NCI-H1105 (cell line): ENCODE results near the gene RBFOX2.
"Not testable (repeated sequence)": the region's sequence is repeated elsewhere in the genome, so short reads cannot be mapped to it uniquely, and the experiment has no call there.

Experiments used
- DNase-seq: peaks from one replicate; lab custom pipeline; 2025; lab: John Stamatoyannopoulos, UW

RBFOX2 gene

DNA sequence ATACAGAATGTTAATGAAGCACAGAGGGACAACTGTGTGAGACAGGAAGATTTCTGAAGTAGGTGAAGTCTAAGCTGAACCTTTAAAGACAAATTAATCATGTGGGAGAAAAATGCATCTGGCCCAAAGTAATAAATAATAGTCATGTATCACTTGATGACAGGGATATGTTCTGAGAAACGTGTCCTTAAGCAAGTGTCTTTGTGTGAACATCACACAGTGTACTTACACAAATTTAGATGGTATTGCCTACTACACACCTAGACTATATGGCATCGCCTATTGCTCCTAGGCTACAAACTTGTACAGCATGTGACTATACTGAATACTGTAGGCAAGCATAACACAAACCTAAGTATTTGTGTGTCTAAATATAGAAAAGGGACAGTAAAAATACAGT, 198.3 kb downstream of the RBFOX2 start:
- no peak for DNase-seq

DNA sequence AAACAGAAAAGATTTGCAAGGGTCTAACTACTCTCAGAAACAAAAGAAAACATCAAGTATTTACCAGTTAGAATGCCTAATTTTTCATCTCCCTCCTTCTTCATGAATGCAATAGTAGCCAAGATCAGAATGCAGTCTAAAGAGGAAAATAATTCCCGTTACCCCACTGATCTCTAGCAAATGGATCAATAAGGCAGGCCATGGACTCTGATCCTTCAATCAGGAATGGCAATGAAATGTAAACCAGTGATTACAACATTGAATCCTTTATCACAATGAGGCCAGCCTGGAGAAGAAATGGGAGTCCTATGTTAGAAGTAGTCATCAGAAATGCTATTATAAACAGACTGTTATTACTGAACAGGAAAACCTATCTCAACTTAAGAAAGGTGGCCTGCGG, 204.4 kb downstream of the RBFOX2 start:
- no peak for DNase-seq

DNA sequence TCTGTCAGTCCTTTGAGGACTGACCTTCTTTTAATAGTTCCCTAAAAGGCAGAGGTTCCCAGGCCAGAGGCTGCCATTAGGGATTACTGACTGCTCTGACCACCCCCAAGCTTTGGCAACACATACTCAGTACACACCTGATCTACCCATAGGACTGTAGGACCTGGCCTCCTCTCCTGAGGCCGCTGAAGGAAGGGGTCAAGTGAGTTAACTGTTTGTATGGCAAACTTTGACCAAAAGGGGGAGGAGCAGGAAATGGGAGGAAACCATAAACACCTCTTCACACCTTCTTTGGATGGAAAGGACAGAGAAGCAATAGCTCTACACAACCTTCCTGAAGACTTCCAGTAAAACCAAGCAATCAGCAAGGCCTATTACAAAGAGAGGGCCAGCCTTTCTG, 207.0 kb downstream of the RBFOX2 start:
- no peak for DNase-seq

DNA sequence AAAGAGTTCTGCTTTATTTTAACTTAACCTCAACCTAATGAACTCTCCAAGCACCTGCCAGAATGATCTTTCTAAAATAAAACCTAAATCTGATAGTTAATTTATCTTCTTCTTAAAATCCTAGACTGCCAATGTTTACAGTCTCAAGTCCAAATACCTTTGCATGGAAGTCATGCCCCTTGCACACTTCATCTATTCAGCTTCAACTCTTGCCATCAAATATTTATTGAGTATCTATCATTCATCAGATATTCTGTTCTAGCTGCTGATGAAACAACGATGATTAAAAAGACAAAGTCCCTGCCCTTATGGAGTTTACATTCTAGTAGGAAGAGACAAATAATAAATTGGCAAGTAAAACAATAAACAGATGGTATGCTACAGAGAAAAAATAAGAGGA, 209.2 kb downstream of the RBFOX2 start:
- DNase-seq = no peak

DNA sequence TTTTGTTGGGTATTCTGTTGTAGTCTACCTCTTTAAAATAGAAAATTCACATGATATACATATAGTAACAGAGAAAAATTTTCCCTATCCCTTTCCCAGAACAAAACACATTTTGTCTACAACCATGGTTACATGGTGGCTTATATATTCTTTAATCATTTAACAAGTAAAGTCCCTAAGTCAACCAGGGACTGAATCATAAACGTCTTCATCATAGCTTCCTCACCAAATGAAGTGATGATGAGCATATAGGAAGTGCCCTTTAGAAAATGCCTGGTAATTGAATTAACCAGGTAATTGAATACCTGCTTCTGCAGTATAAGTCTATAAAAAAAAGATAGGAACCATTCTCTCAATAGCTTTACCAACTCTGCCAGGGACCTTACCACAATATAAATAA, 209.7 kb downstream of the RBFOX2 start:
- DNase-seq = no peak

DNA sequence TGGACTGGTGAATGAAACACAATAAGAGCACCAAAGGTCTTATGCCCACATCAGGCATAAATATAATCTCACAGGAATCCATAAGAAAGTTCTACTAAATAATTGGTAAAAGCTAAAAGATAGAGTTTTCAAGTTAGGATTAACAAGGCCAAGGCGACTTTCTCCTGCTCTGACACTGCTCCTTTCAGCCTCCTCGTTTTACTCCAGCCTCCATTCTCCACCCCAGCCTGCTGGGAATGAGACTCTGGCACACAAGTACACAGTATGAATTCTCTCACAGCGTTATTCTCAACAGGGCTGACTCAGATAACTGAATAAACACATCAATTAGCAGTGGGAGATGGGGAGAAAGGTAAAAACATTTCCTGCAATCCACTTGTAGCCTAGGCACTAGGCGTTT, 216.0 kb downstream of the RBFOX2 start:
- DNase-seq = no peak

DNA sequence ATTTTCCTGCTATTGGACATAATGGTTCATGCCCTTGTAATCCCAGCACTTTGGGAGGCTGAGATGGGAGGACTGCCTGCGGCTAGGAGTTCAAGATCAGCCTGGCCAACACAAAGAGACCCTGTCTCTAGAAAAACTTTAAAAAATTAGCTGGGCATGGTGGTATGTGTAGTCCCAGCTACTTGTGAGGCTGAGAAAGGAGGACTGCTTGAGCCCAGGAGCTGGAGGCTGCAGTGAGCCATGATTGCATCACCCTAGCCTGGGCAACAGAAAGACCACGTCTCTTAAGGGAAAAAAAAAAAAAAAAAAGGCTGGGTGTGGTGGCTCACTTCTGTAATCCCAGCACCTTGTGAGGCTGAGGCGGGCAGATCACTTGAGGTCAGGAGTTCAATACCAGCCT, 217.0 kb downstream of the RBFOX2 start:
- DNase-seq = no peak

DNA sequence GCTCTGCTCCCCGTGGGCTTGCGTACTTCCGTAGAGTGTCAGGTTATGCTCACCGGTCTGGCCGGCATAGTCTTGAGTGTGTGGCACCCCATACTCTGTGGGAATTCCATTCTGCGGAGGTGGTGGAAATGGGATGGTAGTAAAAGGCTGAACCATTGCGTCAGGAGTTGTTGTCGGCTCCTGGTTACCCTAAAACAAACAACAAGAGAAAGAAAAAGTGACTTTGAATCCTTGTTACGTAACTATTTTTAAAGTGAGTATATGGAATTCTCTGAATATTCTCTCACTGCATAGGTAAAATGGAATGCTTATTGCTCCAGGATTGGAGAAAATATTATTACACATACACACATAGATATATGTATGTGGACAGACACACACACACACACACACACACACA, 218.8 kb downstream of the RBFOX2 start:
- no peak for DNase-seq

DNA sequence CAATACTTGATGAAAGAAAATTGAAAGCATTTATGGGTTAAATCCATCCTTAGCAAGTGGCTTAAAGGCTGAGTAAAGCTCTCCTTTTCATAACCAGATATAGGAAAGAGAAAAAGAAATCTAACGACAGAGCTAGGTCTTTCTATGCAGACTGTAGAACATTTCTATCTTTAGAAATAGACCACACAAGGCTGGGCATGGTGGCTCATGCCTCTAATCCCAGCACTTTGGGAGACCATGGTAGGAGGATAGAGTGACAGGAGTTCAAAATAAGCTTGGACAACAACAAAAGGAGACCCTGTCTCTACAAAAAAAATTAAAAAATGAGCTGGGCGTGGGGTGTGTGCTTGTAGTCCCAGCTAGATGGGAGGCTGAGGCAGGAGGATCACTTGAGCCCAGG, 220.2 kb downstream of the RBFOX2 start:
- no peak for DNase-seq

DNA sequence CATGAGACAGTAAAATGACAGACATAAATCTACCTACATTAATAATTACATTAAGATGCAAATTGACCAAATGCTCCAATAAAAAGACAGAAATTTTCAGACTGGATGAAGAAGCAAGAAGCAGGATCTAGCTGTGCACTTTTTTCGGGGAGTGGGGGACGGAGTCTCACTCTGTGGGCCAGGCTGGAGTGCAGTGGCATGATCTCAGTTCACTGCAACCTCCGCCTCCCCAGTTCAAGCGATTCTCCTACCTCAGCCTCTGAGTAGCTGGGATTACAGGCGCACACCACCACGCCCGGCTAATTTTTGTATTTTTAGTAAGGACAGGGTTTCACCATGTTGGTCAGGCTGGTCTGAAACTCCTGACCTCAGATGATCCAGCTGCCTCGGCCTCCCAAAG, 222.0 kb downstream of the RBFOX2 start:
- not testable (repeated sequence) for DNase-seq

DNA sequence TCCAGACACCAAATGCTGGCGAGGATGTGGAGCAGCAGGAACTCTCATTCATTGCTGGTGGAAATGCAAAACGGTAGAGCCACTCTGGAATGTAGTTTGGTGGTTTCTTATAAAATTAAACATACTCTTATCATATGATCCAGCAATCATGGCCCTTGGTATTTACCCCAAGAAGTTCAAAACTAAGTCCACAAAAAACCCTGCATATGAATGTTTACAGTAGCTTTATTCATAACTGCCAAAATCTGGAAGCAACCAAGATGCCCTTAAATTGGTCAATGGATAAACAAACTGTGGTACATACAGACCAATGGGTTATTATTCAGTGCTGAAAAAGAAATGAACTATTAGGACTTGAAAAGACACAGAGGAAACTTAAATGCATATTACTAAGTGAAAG, 223.2 kb downstream of the RBFOX2 start:
- DNase-seq = no peak

DNA sequence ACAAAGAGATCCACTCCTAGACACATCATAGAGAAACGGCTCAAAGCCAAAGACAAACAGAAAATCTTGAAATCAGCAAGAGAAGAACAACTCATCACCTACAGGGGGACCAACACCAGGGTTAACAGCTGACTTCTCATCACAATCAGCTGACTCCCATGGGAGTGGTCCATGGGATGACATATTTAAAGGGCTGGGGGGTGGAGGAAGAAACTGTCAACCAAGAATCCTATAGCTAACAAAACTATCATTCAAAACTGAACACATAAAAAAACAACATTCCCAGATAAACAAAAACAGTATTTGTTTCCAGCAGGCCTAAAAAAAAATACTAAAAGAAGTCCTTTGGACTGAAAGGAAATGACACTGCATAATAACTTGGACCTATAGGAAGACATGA, 224.2 kb downstream of the RBFOX2 start:
- no peak for DNase-seq

DNA sequence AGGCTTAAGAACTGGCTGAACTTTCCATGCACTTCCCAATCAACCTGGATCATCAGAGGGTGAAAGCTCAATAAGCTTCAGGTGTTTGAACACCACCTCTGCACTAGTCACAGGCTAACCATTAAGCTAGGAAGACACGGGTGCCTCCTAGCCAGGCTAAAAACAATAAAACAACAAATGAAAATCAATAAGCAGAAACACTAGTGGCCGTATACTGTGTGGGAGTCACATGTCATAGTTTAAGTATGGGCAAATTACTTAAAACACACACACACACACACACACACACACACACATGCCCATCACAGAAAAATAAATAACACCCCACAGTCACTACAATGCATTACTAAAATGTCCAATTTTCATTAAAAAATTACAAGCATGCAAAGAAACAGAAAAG, 225.7 kb downstream of the RBFOX2 start:
- DNase-seq = no peak

DNA sequence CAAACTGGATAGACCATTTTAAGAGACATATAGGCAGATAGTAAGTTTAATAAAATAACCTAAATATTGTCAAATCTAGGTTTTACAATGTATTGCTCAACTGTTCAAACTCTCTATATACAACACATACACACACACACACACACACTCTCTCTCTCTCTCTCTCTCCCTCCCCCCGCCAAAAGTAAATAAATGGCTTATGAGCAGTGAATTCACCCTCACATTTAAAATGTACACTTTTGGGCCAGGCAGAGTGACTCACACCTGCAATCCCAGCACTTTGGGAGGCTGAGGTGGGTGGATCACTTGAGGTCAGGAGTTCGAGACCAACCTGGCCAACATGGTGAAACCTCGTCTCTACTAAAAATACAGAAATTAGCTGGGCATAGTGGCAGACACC, 227.3 kb downstream of the RBFOX2 start:
- DNase-seq = not testable (repeated sequence)

DNA sequence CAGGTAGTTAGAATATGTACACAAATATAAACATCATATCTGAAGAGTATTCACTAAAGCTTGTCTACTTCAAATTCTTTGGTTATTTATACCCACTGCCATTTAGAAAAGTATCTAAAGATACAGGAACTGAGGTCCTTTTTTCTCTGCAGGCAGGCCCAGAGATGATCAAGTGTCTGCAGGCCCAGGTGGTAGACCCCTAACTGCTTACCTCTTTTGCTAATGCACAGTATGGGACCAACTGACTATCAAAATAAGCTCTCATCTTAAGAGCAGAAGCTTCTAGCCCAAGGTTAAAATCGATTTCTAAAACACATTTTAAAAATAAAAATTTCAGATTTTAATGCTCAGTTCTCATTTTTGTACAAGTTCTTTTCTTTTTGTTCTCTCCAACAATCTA, 229.5 kb downstream of the RBFOX2 start:
- DNase-seq = no peak

DNA sequence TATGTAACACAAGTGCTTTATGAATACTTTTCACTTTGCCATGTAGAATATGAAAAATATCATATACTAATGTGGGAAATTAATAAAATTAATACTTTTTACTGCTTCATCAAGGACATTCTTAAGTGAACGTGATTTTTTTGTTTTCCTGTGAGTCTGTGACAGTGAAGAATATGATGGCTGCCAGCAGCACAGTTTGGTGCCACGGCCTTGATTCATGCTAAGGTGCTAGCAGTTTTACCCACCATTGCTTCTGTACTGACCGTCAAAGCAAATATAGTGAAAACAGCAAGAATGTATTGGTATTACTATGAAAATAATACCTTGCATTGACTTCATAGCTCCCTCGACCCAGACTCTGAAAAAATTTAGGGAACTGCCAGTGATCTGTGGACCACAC, 231.2 kb downstream of the RBFOX2 start:
- DNase-seq = no peak

DNA sequence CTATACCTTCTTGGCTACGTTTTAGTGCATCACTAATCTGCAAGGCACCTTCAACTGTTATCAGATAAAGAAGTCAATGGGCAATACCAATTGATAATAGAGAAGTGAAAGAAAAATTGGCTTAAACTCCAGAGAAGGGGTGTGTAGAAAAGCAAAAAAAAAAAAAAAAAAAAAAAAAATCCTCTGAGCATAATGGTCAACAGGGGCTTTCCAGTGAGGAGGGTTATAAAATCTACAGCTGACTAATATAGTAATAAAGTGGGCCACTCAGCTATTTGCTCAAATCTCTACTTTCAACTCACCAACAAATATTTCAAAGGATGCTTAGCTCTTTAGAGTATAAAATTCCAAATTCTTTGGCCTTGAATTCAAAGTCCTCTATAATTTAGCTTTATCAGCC, 233.1 kb downstream of the RBFOX2 start:
- DNase-seq = no peak

DNA sequence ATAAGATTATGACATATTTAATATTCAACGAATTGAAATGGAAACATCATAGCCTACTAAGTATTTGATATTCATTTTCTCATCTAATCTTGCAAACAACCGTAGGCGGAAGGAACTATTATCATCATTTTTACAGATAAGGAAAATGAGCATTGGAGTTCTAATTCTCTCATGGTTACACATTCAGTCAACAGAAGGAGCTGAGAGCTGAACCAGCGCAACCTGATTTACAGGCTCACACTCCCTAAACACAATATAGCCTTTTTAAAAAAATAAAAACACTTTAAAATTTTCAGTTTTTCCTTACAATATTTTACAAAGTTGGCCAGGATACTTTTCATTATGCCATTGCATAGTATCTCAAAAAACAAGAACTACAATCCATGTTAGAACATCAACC, 236.1 kb downstream of the RBFOX2 start:
- DNase-seq = no peak

DNA sequence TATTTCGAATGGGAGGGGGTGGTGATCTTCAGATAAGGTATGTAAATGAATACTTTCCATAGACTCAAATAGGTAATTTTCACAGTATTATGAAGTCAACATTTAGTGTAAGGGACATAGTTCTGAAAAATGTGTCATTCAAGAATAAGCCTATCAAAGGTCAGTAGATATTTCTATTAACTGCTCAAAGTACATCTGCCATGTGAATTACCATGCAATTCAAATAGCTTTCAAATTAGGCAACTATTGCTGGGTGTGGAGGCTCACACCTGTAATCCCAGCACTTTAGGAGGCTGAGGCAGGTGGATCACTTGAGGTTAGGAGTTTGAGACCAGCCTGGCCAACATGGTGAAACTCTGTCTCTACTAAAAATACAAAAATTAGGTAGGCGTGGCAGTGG, 236.8 kb downstream of the RBFOX2 start:
- not testable (repeated sequence) for DNase-seq

DNA sequence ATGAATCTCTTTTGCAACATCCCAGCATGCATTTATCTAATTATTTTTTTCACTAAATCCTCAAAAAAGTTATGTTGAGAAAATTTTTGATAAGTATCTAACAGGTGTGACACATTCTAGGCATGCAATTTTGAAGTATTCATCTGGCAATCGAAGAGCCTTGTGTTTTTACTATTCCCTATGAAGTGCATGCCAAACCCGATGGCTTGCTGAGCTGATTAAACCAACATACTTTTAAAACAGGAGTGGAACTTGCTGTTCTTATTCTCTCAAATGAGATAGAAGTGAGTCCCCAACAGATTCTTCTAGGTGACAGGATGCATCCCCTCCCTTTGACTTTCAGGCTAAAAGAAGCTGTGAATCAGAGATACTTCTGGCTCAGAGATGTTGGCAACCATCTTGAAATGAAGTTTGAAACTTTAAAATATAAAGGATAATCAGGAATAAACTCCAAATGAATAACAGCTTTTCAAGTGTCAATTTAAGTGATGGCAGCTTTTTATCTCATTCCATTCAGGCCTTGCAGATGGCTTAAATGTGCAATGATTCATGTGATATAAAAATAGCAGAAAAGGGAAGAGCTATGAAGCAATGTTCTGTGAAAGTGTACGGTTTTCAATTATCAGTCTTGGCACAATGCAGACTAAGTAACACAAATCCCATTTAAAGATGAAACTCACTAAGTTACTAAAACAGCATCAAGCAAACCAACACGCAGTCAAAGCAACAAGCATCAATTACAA, 243.3 kb downstream of the RBFOX2 start:
- no peak for DNase-seq

DNA sequence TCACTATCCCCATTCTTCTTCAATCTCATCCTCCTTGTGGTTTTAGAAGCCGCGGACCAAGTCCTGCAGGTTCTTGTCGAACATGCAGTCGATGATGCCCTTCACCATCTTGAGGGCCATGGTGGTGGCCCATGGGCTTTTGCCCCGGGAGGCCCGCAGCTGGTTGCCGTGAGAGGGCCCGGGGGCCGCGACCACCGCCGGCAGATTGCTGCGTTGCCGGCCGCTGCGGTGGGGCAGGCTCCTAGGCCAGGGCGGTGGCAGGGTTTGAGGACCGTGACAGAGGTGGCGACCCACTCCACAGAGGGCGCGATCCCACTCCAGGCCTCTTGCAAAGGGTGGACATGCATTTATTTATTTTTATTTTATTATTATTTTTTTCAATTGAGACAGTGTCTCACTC, 244.0 kb downstream of the RBFOX2 start:
- DNase-seq = no peak

DNA sequence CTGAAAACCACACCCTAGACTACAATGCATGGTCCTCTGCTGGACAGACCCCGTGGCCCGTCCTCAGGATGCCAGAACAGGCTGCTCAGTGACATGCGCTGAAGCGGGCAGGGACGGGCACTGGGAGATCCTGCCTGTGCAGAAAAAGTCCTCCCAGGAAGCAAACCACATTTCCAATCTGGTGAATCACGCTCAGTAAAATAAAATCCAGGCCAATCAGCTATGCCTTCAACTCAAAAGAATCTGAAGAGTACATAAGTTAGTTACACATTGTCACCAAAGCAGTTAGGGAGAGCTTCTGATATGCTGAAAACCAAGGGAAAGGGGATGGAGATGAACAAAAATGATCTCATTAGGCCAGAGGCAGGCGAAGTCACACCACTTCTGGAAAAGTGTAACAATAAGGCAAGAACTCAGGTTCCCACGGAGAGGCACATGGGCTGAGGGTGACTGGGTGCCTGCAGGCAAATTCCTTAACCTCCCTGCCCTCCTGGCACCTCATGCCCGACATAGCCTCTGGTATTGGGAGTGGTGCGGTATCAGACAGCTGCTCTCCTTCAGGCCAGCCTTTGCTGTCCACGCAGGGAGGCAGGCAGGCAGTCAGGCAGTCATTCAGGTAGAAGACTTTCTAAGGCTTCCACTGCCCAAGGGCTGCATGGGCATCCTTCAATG, 244.5 kb downstream of the RBFOX2 start:
- no peak for DNase-seq

DNA sequence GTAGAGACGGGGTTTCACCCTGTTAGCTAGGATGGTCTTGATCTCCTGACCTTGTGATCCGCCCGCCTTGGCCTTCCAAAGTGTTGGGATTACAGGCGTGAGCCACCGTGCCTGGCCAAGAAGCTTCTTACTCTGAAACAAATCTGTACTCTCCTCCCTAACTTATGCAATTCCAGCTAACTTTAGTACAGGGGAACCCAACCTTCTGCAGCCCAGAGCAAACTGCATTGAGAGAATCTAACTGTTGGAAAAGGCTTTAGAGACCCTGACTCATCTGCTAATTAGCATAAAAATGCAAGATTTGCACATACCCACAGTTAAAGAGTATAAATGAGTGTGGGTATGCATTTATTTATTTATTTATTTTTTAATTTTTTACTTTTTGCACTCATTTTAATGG, 246.1 kb downstream of the RBFOX2 start:
- no peak for DNase-seq

DNA sequence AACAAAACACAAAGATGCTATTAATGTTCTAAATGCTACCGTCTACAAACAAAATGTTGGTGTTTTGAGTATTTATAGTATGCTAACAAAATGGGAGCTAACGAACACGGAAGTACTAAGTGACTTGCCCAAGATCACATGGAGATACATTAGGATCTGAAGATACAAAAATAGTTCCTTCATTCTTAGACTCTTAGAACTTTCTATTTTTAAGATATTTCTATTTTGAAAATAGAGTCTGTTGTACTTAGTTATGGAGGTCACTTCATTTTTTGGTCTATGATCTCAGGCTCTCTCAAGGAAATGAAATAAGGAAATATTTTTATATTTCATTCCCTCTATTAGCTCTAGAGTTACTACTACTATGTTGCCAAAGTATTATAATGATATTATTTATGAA, 246.7 kb downstream of the RBFOX2 start:
- no peak for DNase-seq
